Caco-2 (cell line): ENCODE data around the gene ITIH5. TPM values are rescaled to one million over a fixed set of nuclear protein-coding genes. Genes with fewer than 3 reads are reported as not detected.

Experiments used
- BruUV-seq: library from RNA; stranded (reverse); fragments of 400-500 nt; replicated peaks from 2 replicates; lab custom pipeline; 2021; lab: Mats Ljungman, UMichigan
- CTCF ChIA-PET: fragments of 300-600 bp; sonication (Branson Sonifier 250); formaldehyde crosslinking; loops from one replicate; lab custom pipeline; 2022; ENCODE audit warnings: antibody characterized with exemption; lab: Charles Lee
- POLR2A ChIA-PET: fragments of 300-600 bp; sonication (Branson Sonifier 250); formaldehyde crosslinking; loops from one replicate; lab custom pipeline; 2022; ENCODE audit warnings: antibody characterized with exemption; lab: Charles Lee
- DNase-seq, 2 experiments: peaks; one replicate each; pipeline versions ENCODE4 v3.0.0 to v3.0.0-alpha.2; 2020 to 2022
- H3K27me3 ChIP-seq: replicated peaks from 2 replicates; pipeline ENCODE4 v1.6.0; 2011; ENCODE audit warnings: low read length; ENCODE audit not compliant: control insufficient read depth, insufficient read depth
- H3K36me3 ChIP-seq: 2 replicates; pipeline ENCODE4 v1.5.1; 2011; ENCODE audit warnings: low read length; ENCODE audit not compliant: control insufficient read depth, insufficient read depth
- H3K4me1 ChIP-seq: fragments of 250-450 bp; sonication (Bioruptor Pico); 2 replicates; pipeline ENCODE4 v1.5.1; 2020; ENCODE audit warnings: mild to moderate bottlenecking
- H3K4me3 ChIP-seq: 2 replicates; pipeline ENCODE4 v1.5.1; 2011; ENCODE audit warnings: low read depth, mild to moderate bottlenecking, control low read depth, low read length
- H3K9me3 ChIP-seq: fragments of 250-450 bp; sonication (Bioruptor Pico); 2 replicates; pipeline ENCODE4 v1.5.1; 2020; ENCODE audit warnings: mild to moderate bottlenecking, moderate library complexity
- H3K27ac Mint-ChIP-seq: one replicate; pipeline ENCODE4 v1.8.0; 2022; ENCODE audit warnings: mixed read lengths; ENCODE audit not compliant: unreplicated experiment
- H3K27me3 Mint-ChIP-seq: one replicate; pipeline ENCODE4 v1.8.0; 2022; ENCODE audit warnings: mixed read lengths; ENCODE audit not compliant: insufficient read depth, unreplicated experiment
- H3K36me3 Mint-ChIP-seq: one replicate; pipeline ENCODE4 v1.8.0; 2022; ENCODE audit warnings: mild to moderate bottlenecking, mixed read lengths; ENCODE audit not compliant: insufficient read depth, unreplicated experiment
- H3K4me1 Mint-ChIP-seq: one replicate; pipeline ENCODE4 v1.8.0; 2022; ENCODE audit warnings: low read depth, mixed read lengths; ENCODE audit not compliant: unreplicated experiment
- H3K4me3 Mint-ChIP-seq: one replicate; pipeline ENCODE4 v1.8.0; 2022; ENCODE audit warnings: mild to moderate bottlenecking, moderate library complexity, mixed read lengths; ENCODE audit not compliant: unreplicated experiment
- H3K9me3 Mint-ChIP-seq: one replicate; pipeline ENCODE4 v1.8.0; 2022; ENCODE audit warnings: mixed read lengths; ENCODE audit not compliant: unreplicated experiment
- CTCF ChIP-seq, 2 experiments: fragments of 200-600 bp in 1 of 2; IDR thresholded peaks; 1 replicate in 1 of 2; 2 replicates in 1 of 2; pipeline versions ENCODE4 v1.5.1 to v1.8.0; 2011 to 2022; ENCODE audit warnings: antibody characterized with exemption in 1 of 2, control low read depth in 1 of 2, inconsistent platforms in 1 of 2, low read depth in 1 of 2, low read length in 1 of 2, mild to moderate bottlenecking in 1 of 2, moderate library complexity in 1 of 2; ENCODE audit not compliant: insufficient read depth in 1 of 2, severe bottlenecking in 1 of 2, unreplicated experiment in 1 of 2
- intact Hi-C: fragments of 100-400 bp; cut with micrococcal nuclease; formaldehyde crosslinking; loops from one replicate; pipeline ENCODE4 v1.10.0; 2022; ENCODE audit not compliant: unreplicated experiment
- total RNA-seq: library from RNA; stranded (reverse); gene quantifications from 2 replicates; pipeline ENCODE4 v1.2.3, GENCODE V29; 2022

The ITIH5 gene
- total RNA-seq, 1 experiment from 2014 or later: 0.18 TPM

- H3K4me1 Mint-ChIP-seq: peaks cover 30% of the 10 kb centered on the region
- ChIA-PET POLR2A (interaction anchor here (0.7 kb wide), 1 partner anchor 491 kb away, joined by 3 read pairs; no protein-coding TSS in a partner anchor), CTCF (interaction anchor here (0.6 to 2.6 kb wide), 3 partner anchors 17 to 144 kb away, joined by 3 to 11 read pairs (median 10); no protein-coding TSS in a partner anchor)
- no peaks in the 10 kb centered on the region for H3K27me3 Mint-ChIP-seq
- BruUV-seq: TSS peak; percentile 89
- TF ChIP-seq CTCF (IDR thresholded peaks at IDR 0.05; ENCODE audit: insufficient read depth in 1 of 2, low read depth in 1 of 2, low read length in 1 of 2, severe bottlenecking in 1 of 2, unreplicated experiment in 1 of 2): no peak
- Histone ChIP-seq H3K9me3 (no peaks in the 10 kb centered on the region), H3K27me3 (no peaks in the 10 kb centered on the region), H3K4me3 (no peak overlapping the region), H3K36me3 (no peaks in the 10 kb centered on the region), H3K4me1 (peaks cover 41% of the 10 kb centered on the region)
- H3K27ac Mint-ChIP-seq: peak overlapping the region; percentile 98
- H3K36me3 Mint-ChIP-seq: peaks cover 9% of the 10 kb centered on the region
- H3K9me3 Mint-ChIP-seq: peaks cover 18% of the 10 kb centered on the region
- DNase-seq: peak in 1 of 2 experiments; percentile 43
- intact Hi-C loops: loop anchor here (5.0 kb wide), 3 partner anchors 65 to 825 kb away; no protein-coding TSS in a partner anchor
- H3K4me3 Mint-ChIP-seq: peak overlapping the region; percentile 56
These were observed 124.4 kb downstream of the ITIH5 start for GRCh38 chr10:7542189-7542914.

- BruUV-seq: TSS peak; percentile 96
These were observed 125.4 kb downstream of the ITIH5 start for GRCh38 chr10:7541137-7542087.

More at GRCh38 chr10:7541137-7542087, 125.4 kb downstream of the ITIH5 start:
- Histone ChIP-seq H3K4me3 (no peak overlapping the region), H3K27me3 (no peaks in the 10 kb centered on the region), H3K9me3 (no peaks in the 10 kb centered on the region), H3K4me1 (peaks cover 41% of the 10 kb centered on the region), H3K36me3 (no peaks in the 10 kb centered on the region)
- POLR2A ChIA-PET: interaction anchor here (0.6 to 1.1 kb wide), 2 partner anchors 277 to 316 kb away, joined by 5 to 8 read pairs; partner anchors contain the start of gene TAF3
- intact Hi-C loops: loop anchor here (1.0 to 5.0 kb wide), 8 partner anchors 8 to 826 kb away; no protein-coding TSS in a partner anchor
- CTCF ChIA-PET: interaction anchor here (0.5 to 2.6 kb wide), 4 partner anchors 16 to 513 kb away, joined by 3 to 11 read pairs (median 7); partner anchors contain the start of gene GATA3
- Mint-ChIP-seq H3K27me3 (no peaks in the 10 kb centered on the region), H3K4me1 (peaks cover 30% of the 10 kb centered on the region), H3K4me3 (peak overlapping the region; percentile 56), H3K27ac (peak overlapping the region; percentile 98), H3K9me3 (peaks cover 18% of the 10 kb centered on the region), H3K36me3 (peaks cover 9% of the 10 kb centered on the region)
- DNase-seq: peak; percentile 92 to 95
- peak; percentile 41 to 59 for TF ChIP-seq CTCF (IDR thresholded peaks at IDR 0.05; ENCODE audit: insufficient read depth in 1 of 2, low read depth in 1 of 2, low read length in 1 of 2, severe bottlenecking in 1 of 2, unreplicated experiment in 1 of 2)
